Activated T-helper 1 cell treated with anti-CD3 and anti-CD28 coated beads, Interleukin-12 subunit alpha, Interleukin-12 subunit beta, Interleukin-2, Interleukin-4 antibody, amounts not matched to agents 30 ng/mL and 10 ng/mL and 1 ng/mL, durations not matched to agents 14 hours and 24 hours and 36 hours (primary cell): ENCODE measurements around the gene SLC30A10. TPM values are rescaled to one million over a fixed set of nuclear protein-coding genes. Genes with fewer than 3 reads are reported as not detected.
"Not testable (repeated sequence)": the region's sequence is repeated elsewhere in the genome, so short reads cannot be mapped to it uniquely, and the experiment has no call there.

Source experiments
- DNase-seq: peaks from one replicate; pipeline ENCODE4 v3.0.0; 2021; ENCODE audit warnings: low spot score
- H3K27ac Mint-ChIP-seq: one replicate; pipeline ENCODE4 v1.8.0; 2021; ENCODE audit warnings: mild to moderate bottlenecking, mixed read lengths
- H3K27me3 Mint-ChIP-seq: one replicate; pipeline ENCODE4 v1.8.0; 2022; ENCODE audit warnings: mild to moderate bottlenecking, moderate library complexity, mixed read lengths; ENCODE audit not compliant: insufficient read depth
- H3K36me3 Mint-ChIP-seq: one replicate; pipeline ENCODE4 v1.8.0; 2021; ENCODE audit warnings: low read depth, mixed read lengths
- H3K4me1 Mint-ChIP-seq: one replicate; pipeline ENCODE4 v1.8.0; 2021; ENCODE audit warnings: low read depth, mixed read lengths
- H3K4me3 Mint-ChIP-seq: one replicate; pipeline ENCODE4 v1.8.0; 2021; ENCODE audit warnings: mild to moderate bottlenecking, moderate library complexity, mixed read lengths
- H3K9me3 Mint-ChIP-seq: one replicate; pipeline ENCODE4 v1.8.0; 2021; ENCODE audit warnings: mixed read lengths
- intact Hi-C: fragments of 100-400 bp; cut with micrococcal nuclease; formaldehyde crosslinking; loops from one replicate; pipeline ENCODE4 v1.15.1; 2024
- total RNA-seq: library from RNA; stranded (reverse); gene quantifications from 2 replicates; pipeline ENCODE4 v1.2.3, GENCODE V29; 2022

The SLC30A10 gene
- total RNA-seq, 1 donor from 2014 or later = not detected

DNA sequence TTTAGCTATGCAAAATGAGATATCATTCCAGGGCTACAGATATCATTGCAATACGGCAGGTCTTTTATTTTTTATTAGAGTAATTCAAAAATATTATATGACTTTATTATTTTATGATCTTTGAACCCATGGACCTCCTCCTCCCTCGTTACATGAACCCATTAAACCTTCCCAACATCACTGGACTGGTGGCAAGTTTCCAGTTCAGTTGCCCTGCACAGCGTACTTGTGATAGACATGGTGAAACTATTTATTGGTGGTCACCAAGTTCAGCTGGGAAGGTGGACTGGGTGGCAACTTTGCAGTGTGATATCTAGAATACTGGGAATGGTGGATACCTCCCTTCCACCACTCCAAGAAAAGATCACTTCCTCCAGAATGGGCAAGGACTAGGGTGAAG is 52.5 kb downstream of the SLC30A10 start:
- H3K27me3 Mint-ChIP-seq = no peaks in the 10 kb centered on the region
- no peak overlapping the region for H3K27ac Mint-ChIP-seq
- intact Hi-C loops = no loop called here
- H3K4me1 Mint-ChIP-seq = no peaks in the 10 kb centered on the region
- no peaks in the 10 kb centered on the region for H3K9me3 Mint-ChIP-seq
- no peak for DNase-seq
- H3K4me3 Mint-ChIP-seq = no peak overlapping the region
- no peaks in the 10 kb centered on the region for H3K36me3 Mint-ChIP-seq

DNA sequence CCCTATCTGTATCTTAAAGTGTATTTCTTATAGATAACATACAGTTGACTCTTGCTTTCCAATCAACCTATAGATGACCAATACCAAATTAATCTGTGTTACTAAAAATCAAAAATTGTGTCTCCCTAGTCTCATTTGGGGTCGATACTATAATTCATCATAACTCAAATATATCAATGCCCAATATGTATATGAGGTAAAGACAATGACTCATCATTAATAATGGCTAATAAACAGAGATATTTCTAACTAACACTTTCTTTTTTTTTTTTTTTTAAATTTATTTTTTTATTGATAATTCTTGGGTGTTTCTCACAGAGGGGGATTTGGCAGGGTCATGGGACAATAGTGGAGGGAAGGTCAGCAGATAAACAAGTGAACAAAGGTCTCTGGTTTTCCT is 55.8 kb downstream of the SLC30A10 start:
- H3K4me3 Mint-ChIP-seq = not testable (repeated sequence)

DNA sequence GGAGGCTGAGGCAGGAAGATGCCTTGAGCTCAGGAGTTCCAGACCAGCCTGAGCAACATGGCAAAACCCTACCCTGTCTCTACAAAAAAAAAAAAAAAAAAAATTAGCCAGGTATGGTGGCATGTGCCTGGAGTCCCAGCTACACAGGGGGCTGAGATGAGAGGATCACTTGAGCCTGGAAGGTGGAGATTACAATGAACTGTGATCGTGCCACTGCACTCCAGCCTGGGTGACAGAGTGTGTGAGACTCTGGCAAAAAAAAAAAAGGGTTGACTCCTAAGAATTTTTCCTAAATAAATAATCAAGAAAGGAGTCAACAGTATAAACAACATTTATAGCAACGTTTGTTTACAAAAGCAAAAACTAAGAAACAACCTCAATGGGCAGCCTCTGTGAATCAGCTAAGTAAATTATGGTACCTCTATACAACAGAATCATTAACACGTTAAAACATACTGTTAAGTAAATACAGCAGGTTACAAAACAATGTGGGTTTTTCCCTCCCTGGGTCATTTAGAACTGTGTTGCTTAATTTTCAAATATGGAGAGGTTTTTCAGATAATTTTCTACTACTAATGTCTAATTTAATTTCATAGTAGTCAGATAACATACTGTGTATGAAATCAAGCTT is 56.8 kb downstream of the SLC30A10 start:
- intact Hi-C loops = no loop called here
- Mint-ChIP-seq H3K36me3 (no peaks in the 10 kb centered on the region), H3K9me3 (no peaks in the 10 kb centered on the region), H3K27me3 (no peaks in the 10 kb centered on the region), H3K27ac (no peak overlapping the region), H3K4me3 (no peak overlapping the region), H3K4me1 (no peaks in the 10 kb centered on the region)
- no peak for DNase-seq

More for the DNA sequence above, 55.8 kb downstream of the SLC30A10 start:
- H3K9me3 Mint-ChIP-seq, intact Hi-C loops, H3K27ac Mint-ChIP-seq, H3K36me3 Mint-ChIP-seq, H3K4me1 Mint-ChIP-seq, DNase-seq, H3K27me3 Mint-ChIP-seq: not testable (repeated sequence)

DNA sequence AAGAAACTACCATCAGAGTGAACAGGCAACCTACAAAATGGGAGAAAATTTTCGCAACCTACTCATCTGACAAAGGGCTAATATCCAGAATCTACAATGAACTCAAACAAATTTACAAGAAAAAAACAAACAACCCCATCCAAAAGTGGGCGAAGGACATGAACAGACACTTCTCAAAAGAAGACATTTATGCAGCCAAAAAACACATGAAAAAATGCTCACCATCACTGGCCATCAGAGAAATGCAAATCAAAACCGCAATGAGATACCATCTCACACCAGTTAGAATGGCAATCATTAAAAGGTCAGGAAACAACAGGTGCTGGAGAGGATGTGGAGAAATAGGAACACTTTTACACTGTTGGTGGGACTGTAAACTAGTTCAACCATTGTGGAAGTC is 59.7 kb downstream of the SLC30A10 start:
- H3K27ac Mint-ChIP-seq, intact Hi-C loops, H3K9me3 Mint-ChIP-seq, H3K27me3 Mint-ChIP-seq, DNase-seq, H3K36me3 Mint-ChIP-seq, H3K4me1 Mint-ChIP-seq, H3K4me3 Mint-ChIP-seq: not testable (repeated sequence)

Other genes starting within 250 kb of the SLC30A10 start
- gene EPRS1, start 117.9 kb upstream of the SLC30A10 start, total RNA-seq = 176 and 188 TPM in 2 replicates
- 27.0 and 28.2 TPM in 2 replicates for gene BPNT1, start 161.2 kb upstream of the SLC30A10 start, total RNA-seq
- gene IARS2, start 165.6 kb upstream of the SLC30A10 start, total RNA-seq = 72.8 and 74.7 TPM in 2 replicates